ENCODE measurements around the gene FILIP1L.

Gene FILIP1L

DNA sequence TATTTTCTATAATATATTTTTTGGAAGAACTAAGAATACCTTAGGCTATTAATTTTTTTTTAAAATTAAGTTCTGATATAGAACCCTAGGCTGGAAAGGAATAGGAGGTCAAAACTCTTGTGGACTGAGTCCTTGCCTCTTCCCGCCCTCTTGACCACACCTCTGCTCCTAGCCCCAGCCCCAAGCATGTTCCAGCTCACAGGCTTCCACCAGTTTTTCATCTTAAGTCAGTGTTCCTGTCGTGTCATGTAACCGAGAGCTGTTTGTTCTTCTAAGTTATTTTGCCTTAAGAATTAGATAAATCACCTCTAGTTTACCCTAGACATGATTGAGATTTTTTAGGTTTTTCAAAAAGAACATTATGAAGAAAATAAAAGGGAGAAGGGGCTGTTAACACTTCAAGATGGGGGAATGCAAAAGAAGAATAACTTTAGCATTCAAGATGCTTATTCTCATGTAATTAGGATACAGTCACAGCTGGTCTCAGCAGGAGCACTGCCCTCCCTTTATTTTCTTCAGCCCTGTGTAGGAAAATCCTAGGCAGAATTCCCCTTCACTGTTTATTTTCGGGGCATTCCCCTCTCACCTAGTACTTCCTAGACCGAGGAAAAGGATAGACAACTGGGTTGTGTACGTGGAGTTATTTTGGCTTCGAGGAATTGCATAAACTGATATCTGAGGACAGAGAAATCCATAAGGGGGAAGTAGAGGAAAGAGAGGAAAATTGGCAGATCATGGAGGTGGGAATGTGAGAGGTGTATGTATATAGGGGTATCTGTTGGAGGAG, 186.4 kb downstream of the FILIP1L start:
- no peak for DNase-seq (ENCODE audit: low read depth, low spot score)

DNA sequence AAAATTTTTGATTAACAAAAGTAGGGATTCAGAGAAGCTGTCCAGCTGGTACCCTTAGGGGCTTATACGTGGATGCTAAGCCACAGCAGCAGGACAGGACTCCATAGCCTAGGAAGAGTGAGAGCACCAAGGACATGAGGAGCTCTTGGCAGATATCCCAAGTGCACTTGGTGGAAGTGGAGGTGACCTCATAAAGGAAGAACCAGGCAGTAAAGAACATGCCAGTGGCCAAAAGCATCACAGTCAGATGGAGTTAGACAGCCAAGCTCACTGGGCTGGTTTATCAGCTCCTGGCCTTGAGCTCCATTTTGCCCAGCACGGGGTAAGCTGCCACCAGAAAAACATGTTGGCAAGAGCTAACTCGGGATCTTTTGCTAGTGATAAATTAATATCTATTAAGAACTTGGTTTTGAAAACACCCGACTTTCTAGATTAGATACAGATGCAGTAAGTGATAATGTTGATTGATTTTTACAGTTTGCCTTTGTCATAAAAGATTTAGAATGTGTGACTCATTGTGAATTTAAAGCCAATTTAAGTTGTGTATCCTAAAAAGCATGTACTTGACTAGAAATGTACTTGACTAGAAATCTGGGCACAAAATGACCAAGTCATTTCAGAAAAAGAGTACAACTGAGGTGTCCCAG, 188.6 kb downstream of the FILIP1L start:
- DNase-seq (ENCODE audit: low read depth, low spot score): no peak

DNA sequence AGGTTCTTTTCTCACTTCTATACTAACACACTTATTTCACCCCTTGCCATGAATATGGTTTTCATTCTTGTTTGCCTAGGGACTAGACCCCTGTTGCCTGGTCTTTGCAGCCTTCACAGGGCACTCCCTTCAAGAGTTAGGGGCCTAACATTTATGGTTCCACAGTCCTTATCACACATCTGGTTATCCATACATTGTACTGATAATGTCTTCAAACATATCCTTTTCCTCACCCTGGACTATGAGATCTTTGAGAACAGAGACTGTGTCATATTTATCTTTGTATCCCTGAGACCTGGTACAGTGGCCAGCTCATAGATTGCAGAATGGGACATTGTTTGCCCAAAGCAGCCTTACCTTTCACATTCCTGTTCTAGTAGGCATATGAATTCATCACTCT, 190.4 kb downstream of the FILIP1L start:
- DNase-seq (ENCODE audit: low read depth, low spot score): no peak

GRCh38 chr3:99921986-99922385, 192.3 kb downstream of the FILIP1L start:
- DNase-seq (ENCODE audit: low read depth, low spot score): no peak

DNA sequence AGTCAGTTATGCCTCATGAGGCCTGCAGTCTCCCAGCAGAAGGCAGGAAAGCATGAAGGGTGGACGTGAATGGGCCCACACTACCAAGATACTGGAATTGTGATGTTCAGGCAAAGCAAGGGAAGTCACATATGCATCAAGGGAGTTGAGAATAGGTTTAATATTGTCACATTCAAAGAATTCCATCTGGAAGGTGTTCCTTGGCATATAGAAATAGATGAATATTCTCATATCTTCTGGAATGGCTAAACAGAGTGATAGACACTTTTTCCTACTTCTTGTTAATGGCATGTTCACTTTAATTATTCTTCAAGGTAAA, 193.0 kb downstream of the FILIP1L start:
- DNase-seq (ENCODE audit: low read depth, low spot score): no peak

DNA sequence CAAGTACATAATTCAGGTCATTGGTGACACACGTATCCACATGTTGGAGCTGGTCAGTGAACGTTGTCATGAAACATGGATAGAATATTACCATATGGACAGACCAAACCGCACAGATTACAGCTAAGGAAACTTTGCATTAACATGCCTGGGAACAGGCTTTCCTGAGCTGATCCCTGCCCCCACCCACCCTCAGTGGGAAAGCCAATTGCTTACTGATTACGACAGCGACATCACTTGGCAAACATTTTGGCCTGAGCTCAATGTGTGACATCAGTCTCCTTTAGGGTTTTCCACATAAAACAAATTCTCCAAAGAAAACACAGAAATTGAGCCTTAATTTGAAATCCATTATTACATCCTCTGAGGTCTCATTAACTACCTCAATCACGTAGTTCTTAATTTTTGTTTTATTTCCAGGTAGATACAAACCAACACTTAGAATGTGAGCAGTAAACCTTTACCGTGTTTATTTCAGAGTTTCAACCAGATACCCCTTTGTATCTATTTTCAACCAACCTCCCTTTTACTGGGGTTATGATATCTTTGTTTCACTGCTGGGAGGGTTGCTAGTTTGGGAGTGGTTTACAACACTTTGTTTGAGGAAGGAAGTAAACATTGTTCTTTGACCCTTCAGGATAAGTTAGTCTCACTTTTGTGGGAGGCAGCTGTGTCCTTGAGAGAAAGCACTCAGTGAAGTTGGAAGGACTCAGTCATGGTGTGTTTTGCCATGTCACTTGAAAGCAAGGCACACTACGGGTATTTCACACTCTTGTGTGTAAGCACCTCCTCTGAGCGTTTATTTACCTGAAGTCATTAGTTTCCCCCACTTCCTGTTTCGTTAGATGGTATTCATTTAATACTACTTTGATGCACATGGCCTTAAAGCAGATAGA, 193.6 kb downstream of the FILIP1L start:
- DNase-seq (ENCODE audit: low read depth, low spot score): no peak

GRCh38 chr3:99919694-99920093, 194.6 kb downstream of the FILIP1L start:
- no peak for DNase-seq (ENCODE audit: low read depth, low spot score)

DNA sequence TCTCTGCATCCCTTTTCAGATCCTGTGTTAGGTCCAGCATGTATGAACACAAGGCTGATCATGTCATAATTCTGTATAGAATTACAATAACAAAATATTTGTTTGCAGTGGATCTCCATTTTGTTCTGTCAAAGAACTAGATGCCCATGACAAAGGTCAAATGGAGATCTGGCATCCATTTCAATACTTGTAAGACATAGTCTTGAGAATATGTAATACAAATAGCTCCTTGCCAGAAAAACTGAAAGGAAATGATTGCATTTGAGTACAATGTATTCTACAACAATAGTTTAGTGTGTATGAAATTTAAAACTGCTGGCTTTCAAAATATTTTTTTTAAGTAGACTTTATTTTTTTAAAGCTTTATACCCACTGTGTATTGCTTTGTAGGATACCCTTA, 195.6 kb downstream of the FILIP1L start:
- DNase-seq (ENCODE audit: low read depth, low spot score): no peak

- DNase-seq (ENCODE audit: low read depth, low spot score): no peak
Observed at GRCh38 chr3:99915906-99916432, 198.3 kb downstream of the FILIP1L start.

DNA sequence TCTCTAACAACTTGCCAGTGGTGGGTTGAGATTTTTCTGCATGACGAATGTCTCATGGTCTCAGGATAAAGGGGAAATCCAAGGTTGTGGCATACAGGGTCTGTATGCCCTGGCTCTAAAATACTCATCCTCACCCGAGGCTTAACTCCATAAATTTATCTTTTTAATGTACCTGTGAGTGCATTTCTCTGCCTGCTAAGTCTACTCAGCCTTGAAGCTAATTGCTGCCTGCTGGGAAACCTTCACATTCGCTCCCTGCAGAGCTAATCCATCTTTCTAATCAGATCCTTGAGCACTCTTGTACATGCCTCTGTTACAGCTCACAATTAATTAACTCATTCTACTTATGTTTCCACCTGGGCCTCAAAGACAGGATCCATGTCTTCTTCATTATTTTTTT, 202.9 kb downstream of the FILIP1L start:
- DNase-seq (ENCODE audit: low read depth, low spot score): no peak

DNA sequence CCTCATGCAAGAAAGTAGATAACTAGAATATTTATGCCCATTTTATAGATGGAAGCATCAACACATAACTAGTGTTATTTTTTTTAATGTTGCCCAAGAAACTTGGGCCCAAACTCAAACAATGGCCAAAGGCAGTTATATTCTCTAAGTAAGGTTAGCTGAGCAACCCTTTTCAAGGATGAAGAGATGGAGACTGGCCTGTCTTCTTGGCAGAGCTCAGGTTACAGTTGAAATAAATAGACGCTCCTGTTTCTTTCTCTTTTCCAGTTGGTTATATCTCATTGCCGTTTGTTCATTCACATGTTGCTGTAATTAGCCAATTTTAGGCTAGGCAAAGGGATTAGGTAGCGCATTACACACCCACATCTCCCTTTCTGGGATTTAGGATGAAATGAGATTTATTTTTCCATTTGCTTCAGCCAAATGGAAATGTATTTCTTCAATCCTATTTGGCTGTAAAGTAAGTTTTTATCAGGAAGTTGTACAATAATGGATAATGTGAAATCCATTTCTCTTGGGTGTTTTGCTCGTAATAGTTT, 203.5 kb downstream of the FILIP1L start:
- DNase-seq (ENCODE audit: low read depth, low spot score): no peak

DNA sequence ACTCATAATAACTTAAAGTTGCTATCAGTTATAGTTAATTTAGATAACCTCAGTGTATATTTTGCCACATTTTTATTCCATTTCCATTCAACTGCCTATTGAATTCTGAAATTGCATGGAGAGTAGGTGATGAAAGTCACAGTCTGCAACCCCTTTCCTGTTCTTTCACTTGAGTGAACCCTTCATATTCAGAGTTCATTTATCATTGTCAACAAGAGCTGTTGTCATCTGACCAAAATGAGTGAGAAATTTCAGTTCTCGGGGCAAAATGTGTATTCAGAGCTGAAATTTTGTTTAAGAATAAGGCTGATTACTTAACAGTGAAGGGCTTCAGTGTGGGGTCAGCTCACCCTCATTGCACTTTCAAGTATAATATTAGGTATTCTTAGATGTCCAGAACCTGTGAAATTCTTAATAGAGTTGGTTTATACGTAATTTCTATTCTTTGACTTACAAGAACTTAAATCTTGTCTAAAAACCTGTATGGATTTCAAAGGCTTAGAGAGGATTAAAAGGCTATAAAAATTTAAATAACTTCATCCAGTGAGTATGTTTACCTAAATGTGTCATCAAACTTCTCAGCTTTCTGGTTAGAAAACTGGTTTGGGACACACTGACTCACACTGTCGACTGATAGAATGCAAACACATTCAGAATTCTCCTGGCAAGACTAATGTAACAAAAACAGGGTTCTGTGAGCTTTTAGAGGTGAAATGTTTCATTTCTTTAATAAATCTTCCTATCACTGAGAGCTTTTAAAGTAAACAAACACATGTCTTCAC, 204.4 kb downstream of the FILIP1L start:
- DNase-seq (ENCODE audit: low read depth, low spot score): no peak

DNA sequence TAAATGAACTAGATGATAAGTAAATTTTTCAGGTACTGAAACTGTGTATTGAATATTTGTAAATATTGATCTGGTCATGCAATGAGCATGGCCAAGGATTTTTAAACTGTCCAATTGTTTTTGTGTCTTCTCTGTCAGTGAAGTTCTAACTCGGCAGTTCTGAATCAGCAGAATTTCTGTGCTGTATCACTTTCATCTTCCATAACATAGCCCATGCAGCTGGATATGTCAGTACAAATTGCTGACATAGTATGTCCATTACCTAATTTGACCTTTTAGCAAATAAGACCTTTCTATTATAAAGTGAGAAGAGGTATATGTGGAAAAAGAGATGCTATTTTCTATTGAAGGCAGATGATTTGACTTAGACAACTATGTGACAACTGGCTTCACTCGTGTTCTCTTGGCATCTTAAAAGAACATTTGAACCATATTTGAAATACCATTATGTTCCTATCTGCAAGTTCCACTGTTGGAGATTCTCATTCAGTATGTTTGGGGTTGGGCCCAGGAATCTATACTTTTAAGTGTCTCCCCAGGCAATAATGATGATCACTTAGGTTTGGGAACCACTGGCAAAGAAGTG, 206.2 kb downstream of the FILIP1L start:
- DNase-seq (ENCODE audit: low read depth, low spot score): no peak

- no peak for DNase-seq (ENCODE audit: low read depth, low spot score)
Observed at GRCh38 chr3:99903869-99904268, 210.4 kb downstream of the FILIP1L start.

DNA sequence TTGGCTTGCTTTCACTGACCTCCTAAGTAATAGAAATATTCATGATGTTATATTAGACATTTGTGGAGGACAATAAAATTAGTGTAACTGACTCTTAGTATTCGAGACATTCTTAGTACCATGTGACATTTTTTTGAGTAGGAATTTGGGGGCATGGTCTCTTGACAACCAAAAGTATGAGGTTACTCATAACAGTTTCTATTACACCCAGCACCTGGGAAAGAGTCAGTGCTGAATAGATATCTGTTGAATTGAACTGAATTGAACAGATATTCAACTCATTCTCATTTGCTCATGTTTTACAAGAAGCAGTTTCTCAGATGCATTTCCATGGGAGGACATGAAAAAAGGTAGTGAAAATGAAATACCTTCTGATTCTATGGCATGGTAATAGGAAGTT, 212.2 kb downstream of the FILIP1L start:
- no peak for DNase-seq (ENCODE audit: low read depth, low spot score)

DNA sequence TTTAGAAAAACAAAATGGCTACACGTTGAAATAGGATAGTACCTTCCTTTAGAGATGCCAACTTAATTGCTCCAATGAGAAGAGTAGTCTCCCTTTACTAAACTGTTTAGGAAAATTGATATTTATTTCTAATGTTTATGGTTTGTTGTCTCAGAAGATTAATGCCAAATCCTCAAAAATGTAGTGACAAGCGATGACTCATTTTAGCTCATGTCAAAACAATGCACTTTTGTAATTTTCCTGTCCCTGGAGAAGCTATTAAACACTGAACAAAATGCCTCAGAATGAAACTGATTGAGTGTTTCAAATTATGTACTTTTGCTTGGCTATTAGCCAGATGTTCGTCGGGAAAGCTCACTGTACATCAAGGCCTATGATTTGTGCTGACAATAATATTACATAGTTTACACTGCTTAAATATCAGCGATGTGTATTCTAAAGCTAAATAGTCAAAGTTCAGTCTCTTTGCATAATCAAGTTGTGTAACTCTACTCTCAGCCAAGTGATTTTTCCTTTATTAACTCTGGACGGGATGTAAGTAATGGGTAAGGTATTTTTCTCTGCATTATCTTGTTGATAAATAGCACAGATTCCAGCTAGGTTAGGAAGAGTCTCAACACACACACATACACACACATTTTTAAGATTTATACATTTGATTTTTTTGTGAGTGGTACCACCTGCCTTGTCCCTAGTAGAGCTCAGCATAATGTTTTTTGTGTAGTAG, 212.9 kb downstream of the FILIP1L start:
- no peak for DNase-seq (ENCODE audit: low read depth, low spot score)

- DNase-seq (ENCODE audit: low read depth, low spot score): no peak
Observed at GRCh38 chr3:99900248-99900647, 214.1 kb downstream of the FILIP1L start.

DNA sequence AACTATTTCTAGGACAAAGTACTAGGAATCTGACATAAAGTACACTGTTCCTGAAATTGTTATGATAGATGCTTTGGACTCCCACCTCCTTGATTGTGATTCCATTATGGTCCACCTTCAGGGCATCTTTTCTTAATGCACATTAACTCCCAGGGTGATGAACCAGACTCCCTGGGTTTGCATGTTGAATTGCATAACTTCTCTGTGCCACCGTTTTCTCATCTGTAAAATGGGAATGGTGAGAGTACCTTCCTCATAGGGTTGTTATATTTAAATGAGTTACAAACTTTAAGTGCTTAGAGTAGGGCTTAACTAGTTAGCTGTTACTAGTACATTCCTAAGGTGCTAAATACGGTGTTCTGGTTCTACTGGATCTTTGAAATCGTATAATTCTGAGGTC, 214.7 kb downstream of the FILIP1L start:
- no peak for DNase-seq (ENCODE audit: low read depth, low spot score)

DNA sequence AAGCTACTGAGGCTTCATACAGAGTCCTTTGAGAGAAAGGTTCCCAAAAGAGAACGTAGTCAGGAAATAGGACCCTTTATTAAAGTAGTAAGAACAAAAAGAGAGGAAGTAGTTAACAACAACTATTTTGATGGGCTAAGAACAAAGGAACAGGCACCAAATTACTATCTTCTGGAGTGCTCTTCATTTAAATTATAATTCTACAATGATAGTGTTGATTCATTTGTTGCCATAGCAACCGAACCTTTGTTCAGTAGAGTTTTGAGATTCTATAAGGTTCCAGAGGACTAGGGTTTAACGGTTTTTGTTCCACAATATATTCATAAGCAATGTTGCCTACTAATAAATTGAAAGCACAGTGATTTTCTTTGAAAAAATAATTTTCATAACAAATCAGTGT, 217.8 kb downstream of the FILIP1L start:
- no peak for DNase-seq (ENCODE audit: low read depth, low spot score)
